ENCODE measurements around the gene SEL1L3. TPM values are rescaled to one million over a fixed set of nuclear protein-coding genes. Genes with fewer than 3 reads are reported as not detected.

The SEL1L3 gene
- total and polyA plus RNA-seq, 12 donors: 1.7 to 23.7 (median 4.9) TPM

- Histone ChIP-seq H3K27ac (no peak overlapping the region), H3K36me3 (replicated peaks in 1 of 2) (no peaks in the 10 kb centered on the region), H3K9me3 (replicated peaks in 1 of 3) (no peaks in the 10 kb centered on the region), H3K27me3 (no peaks in the 10 kb centered on the region), H3K4me1 (replicated peaks in 1 of 2) (peaks cover 0 to 35% of the 10 kb centered on the region in 2 donors), H3K4me3 (peak overlapping the region in 1 of 4 donors; percentile 74)
- TF ChIP-seq POLR2A (IDR thresholded peaks at IDR 0.05) (no peak), CTCF (IDR thresholded peaks at IDR 0.05) (no peak)
- intact Hi-C loops (cut with DNase I): no loop called here
- 48 to 59% (median 57%) methylated on average over 5 of the region's 5 CpGs for WGBS, 4 donors
- no peak for DNase-seq
Observed at GRCh38 chr4:25861280-25861950, 1.4 kb downstream of the SEL1L3 start.

GRCh38 chr4:25860586-25861279 is 2.1 kb downstream of the SEL1L3 start:
- no peaks in the 10 kb centered on the region for H3K36me3 ChIP-seq (replicated peaks in 1 of 2)
- no peak for TF ChIP-seq POLR2A (IDR thresholded peaks at IDR 0.05)
- no peak for TF ChIP-seq CTCF (IDR thresholded peaks at IDR 0.05)
- no peaks in the 10 kb centered on the region for H3K27me3 ChIP-seq
- DNase-seq: peak in 6 of 7 donors; percentile 20 to 62 (median 31)
- WGBS, 4 donors: 76 to 87% (median 80%) methylated on average over 7 of the region's 7 CpGs
- intact Hi-C loops (cut with DNase I): no loop called here
- no peaks in the 10 kb centered on the region for H3K9me3 ChIP-seq (replicated peaks in 1 of 3)
- no peak overlapping the region for H3K27ac ChIP-seq
- no peak overlapping the region for H3K4me3 ChIP-seq
- H3K4me1 ChIP-seq (replicated peaks in 1 of 2): peaks cover 0 to 35% of the 10 kb centered on the region in 2 donors

- intact Hi-C loops (cut with DNase I): no loop called here
- TF ChIP-seq CTCF (IDR thresholded peaks at IDR 0.05) (no peak), POLR2A (IDR thresholded peaks at IDR 0.05) (no peak)
- Histone ChIP-seq H3K4me1 (replicated peaks in 1 of 2) (peaks cover 0 to 35% of the 10 kb centered on the region in 2 donors), H3K36me3 (replicated peaks in 1 of 2) (no peaks in the 10 kb centered on the region), H3K9me3 (replicated peaks in 1 of 3) (no peaks in the 10 kb centered on the region), H3K27me3 (no peaks in the 10 kb centered on the region), H3K27ac (no peak overlapping the region), H3K4me3 (no peak overlapping the region)
- no peak for DNase-seq
- WGBS, 4 donors: 63 to 71% (median 67%) methylated on average over 6 of the region's 6 CpGs
Observed at GRCh38 chr4:25859429-25860148, 3.2 kb downstream of the SEL1L3 start.

GRCh38 chr4:25857851-25858400 is 4.9 kb downstream of the SEL1L3 start:
- H3K27me3 ChIP-seq: no peaks in the 10 kb centered on the region
- H3K36me3 ChIP-seq (replicated peaks in 1 of 2): no peaks in the 10 kb centered on the region
- peaks cover 0 to 30% of the 10 kb centered on the region in 2 donors for H3K4me1 ChIP-seq (replicated peaks in 1 of 2)
- TF ChIP-seq CTCF (IDR thresholded peaks at IDR 0.05): no peak
- TF ChIP-seq POLR2A (IDR thresholded peaks at IDR 0.05): no peak
- WGBS, 4 donors: 85 to 97% (median 96%) methylated on average over 8 of the region's 8 CpGs
- no peak overlapping the region for H3K27ac ChIP-seq
- H3K4me3 ChIP-seq: no peak overlapping the region
- intact Hi-C loops (cut with DNase I): no loop called here
- no peaks in the 10 kb centered on the region for H3K9me3 ChIP-seq (replicated peaks in 1 of 3)
- DNase-seq: no peak
